Measurements from ENCODE around the gene TMEM120B.
A peak's percentile ranks its signal among the peaks of the same experiment; 100 is the strongest.

TMEM120B gene

GRCh38 chr12:121795034-121795968 is 82.7 kb downstream of the TMEM120B start:
- TF ChIP-seq CTCF (IDR thresholded peaks at IDR 0.05; ENCODE audit: low read depth, low read length), result peak; percentile 93
- peak overlapping the region; percentile 42 for H3K27ac ChIP-seq
- H3K4me3 ChIP-seq (ENCODE audit: low read depth, low read length), result peak overlapping the region; percentile 15
- H3K9me3 ChIP-seq (ENCODE audit: severe bottlenecking), result no peaks in the 10 kb centered on the region
- H3K36me3 ChIP-seq, result peaks cover 30% of the 10 kb centered on the region
- H3K27me3 ChIP-seq (ENCODE audit: insufficient read depth, low read depth, severe bottlenecking), result no peaks in the 10 kb centered on the region
- DNase-seq, result peak; percentile 87

- H3K4me3 ChIP-seq (ENCODE audit: low read depth, low read length), result peak overlapping the region; percentile 35
- no peaks in the 10 kb centered on the region for H3K27me3 ChIP-seq (ENCODE audit: insufficient read depth, low read depth, severe bottlenecking)
- peak; percentile 43; the same call in 1 of the 2 replicates for TF ChIP-seq CTCF (IDR thresholded peaks at IDR 0.05; ENCODE audit: low read depth, low read length)
- DNase-seq, result peak; percentile 94
- peaks cover 30% of the 10 kb centered on the region for H3K36me3 ChIP-seq
- H3K9me3 ChIP-seq (ENCODE audit: severe bottlenecking), result no peaks in the 10 kb centered on the region
- H3K27ac ChIP-seq, result peak overlapping the region; percentile 100
These were observed 84.6 kb downstream of the TMEM120B start for GRCh38 chr12:121796855-121797751.

GRCh38 chr12:121797937-121798786 is 85.6 kb downstream of the TMEM120B start:
- Histone ChIP-seq H3K27me3 (ENCODE audit: insufficient read depth, low read depth, severe bottlenecking) (no peaks in the 10 kb centered on the region), H3K9me3 (ENCODE audit: severe bottlenecking) (no peaks in the 10 kb centered on the region), H3K4me3 (ENCODE audit: low read depth, low read length) (peak overlapping the region; percentile 35), H3K36me3 (peaks cover 30% of the 10 kb centered on the region), H3K27ac (peak overlapping the region; percentile 100)
- no peak for TF ChIP-seq CTCF (IDR thresholded peaks at IDR 0.05; ENCODE audit: low read depth, low read length)
- DNase-seq, result peak; percentile 72

GRCh38 chr12:121798787-121799155 is 86.2 kb downstream of the TMEM120B start:
- Histone ChIP-seq H3K27me3 (ENCODE audit: insufficient read depth, low read depth, severe bottlenecking) (no peaks in the 10 kb centered on the region), H3K27ac (peak overlapping the region; percentile 100), H3K36me3 (peaks cover 30% of the 10 kb centered on the region), H3K9me3 (ENCODE audit: severe bottlenecking) (no peaks in the 10 kb centered on the region), H3K4me3 (ENCODE audit: low read depth, low read length) (peak overlapping the region; percentile 35)
- TF ChIP-seq CTCF (IDR thresholded peaks at IDR 0.05; ENCODE audit: low read depth, low read length), result no peak
- DNase-seq, result no peak

- Histone ChIP-seq H3K27me3 (ENCODE audit: insufficient read depth, low read depth, severe bottlenecking) (no peaks in the 10 kb centered on the region), H3K36me3 (peaks cover 30% of the 10 kb centered on the region), H3K4me3 (ENCODE audit: low read depth, low read length) (peak overlapping the region; percentile 63), H3K9me3 (ENCODE audit: severe bottlenecking) (no peaks in the 10 kb centered on the region), H3K27ac (peak overlapping the region; percentile 100)
- no peak for TF ChIP-seq CTCF (IDR thresholded peaks at IDR 0.05; ENCODE audit: low read depth, low read length)
- DNase-seq, result peak; percentile 93
These were observed 86.7 kb downstream of the TMEM120B start for GRCh38 chr12:121799156-121799841.

All from WERI-Rb-1 (cell line).